ENCODE results near the gene TEX36.

TEX36 gene

DNA sequence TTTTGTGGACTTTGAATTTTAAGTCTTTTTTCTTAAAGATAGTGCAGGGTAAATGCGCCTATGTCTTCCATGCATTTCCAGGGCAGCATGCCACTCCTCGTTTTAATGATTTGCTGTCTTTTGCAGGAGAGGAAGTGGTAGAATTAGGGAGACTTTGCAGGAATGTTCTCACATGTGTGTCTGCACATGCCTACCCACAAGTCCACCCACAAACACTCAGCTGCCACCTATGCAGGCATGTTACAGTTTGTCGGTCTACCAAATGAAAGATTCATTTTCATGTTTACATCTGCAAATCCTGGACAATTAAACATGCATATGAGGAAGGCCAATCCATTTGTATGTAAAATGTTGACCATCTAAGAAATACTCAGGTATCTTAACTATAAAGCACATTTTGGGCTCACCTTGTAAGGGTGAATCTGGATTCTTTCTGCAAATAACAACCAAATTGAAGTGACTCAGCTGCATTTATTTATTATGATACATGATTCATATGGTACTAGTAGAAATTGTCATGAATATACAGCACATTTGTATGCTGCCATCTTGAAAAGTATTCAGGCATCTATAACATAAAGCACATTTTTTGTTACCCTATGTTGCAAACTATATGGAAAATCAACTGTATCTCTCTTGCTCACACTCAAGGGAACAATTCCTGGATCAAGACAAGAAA is 4.7 kb upstream of the TEX36 start:
- H3K4me1 ChIP-seq (ENCODE audit: insufficient read depth, low read length, severe bottlenecking): no peaks in the 10 kb centered on the region
- H3K4me2 ChIP-seq (ENCODE audit: low read length): no peak overlapping the region
- H3K79me2 ChIP-seq (ENCODE audit: insufficient read depth, low read length): no peaks in the 10 kb centered on the region
- no peak overlapping the region for H3K4me3 ChIP-seq (ENCODE audit: low read depth, low read length, poor library complexity, severe bottlenecking)
- TF ChIP-seq EZH2 (IDR thresholded peaks at IDR 0.05; ENCODE audit: borderline replicate concordance, low read length): no peak
- TF ChIP-seq, protein P1, sequence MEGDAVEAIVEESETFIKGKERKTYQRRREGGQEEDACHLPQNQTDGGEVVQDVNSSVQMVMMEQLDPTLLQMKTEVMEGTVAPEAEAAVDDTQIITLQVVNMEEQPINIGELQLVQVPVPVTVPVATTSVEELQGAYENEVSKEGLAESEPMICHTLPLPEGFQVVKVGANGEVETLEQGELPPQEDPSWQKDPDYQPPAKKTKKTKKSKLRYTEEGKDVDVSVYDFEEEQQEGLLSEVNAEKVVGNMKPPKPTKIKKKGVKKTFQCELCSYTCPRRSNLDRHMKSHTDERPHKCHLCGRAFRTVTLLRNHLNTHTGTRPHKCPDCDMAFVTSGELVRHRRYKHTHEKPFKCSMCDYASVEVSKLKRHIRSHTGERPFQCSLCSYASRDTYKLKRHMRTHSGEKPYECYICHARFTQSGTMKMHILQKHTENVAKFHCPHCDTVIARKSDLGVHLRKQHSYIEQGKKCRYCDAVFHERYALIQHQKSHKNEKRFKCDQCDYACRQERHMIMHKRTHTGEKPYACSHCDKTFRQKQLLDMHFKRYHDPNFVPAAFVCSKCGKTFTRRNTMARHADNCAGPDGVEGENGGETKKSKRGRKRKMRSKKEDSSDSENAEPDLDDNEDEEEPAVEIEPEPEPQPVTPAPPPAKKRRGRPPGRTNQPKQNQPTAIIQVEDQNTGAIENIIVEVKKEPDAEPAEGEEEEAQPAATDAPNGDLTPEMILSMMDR (IDR thresholded peaks at IDR 0.05; ENCODE audit: low read length): no peak
- no peaks in the 10 kb centered on the region for H3F3A ChIP-seq (ENCODE audit: insufficient read depth, low read length)
- H3K27me3 ChIP-seq (ENCODE audit: insufficient read depth, low read length): no peaks in the 10 kb centered on the region
- no peaks in the 10 kb centered on the region for H3K9me2 ChIP-seq (ENCODE audit: low read depth, low read length)
- no peak overlapping the region for H3K9ac ChIP-seq (ENCODE audit: low read length)
- no peaks in the 10 kb centered on the region for H3K9me3 ChIP-seq (ENCODE audit: low read length)
- H2AFZ ChIP-seq (ENCODE audit: low read length): no peak overlapping the region
- H3K27ac ChIP-seq (ENCODE audit: low read depth, low read length, poor library complexity, severe bottlenecking): no peak overlapping the region
- no peaks in the 10 kb centered on the region for H3K36me3 ChIP-seq (ENCODE audit: insufficient read depth, low read length)
- no peaks in the 10 kb centered on the region for H4K20me1 ChIP-seq (ENCODE audit: insufficient read depth, low read length)

DNA sequence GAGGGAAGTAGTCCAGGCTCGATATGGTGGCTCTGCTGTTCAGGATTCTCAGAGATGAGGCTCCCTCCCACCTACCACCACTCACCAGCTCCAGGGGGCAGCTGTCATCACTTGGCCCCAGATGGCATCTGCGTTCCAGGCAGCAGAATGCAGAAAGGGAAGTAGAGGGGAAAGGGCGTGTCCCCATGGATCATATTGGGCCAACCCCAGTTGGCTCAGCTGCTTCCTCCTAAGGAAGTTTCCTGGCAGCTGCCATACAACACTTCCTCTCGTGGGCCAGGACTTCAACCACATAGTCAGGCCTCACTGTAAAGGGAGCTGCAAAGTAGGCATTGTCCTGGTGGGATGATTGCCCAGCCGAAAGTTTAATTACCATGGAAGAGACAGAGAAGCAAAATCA is 1.6 kb upstream of the TEX36 start:
- H3K4me2 ChIP-seq (ENCODE audit: low read length): no peak overlapping the region

DNA sequence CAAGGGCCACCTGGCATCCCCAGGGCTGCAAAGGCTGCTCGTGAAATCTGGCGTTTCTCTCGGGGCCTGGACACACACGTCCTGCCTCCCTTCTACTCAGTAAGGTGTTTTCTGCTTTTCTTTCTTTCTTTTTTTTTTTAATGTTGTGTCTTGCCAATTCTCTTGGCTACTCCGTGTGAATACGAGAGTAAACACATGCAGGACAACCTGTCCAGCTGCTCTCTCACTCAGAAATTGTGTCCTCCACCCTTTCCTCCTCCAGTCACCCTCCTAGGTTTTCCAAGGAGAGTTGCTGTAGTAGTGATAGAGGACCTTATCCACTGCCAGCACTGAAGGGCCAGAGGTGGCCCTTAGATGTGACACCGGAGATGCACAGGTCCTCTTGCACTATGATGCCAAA is 858 bp upstream of the TEX36 start:
- H3K27me3 ChIP-seq (ENCODE audit: insufficient read depth, low read length): no peaks in the 10 kb centered on the region
- no peak overlapping the region for H3K4me3 ChIP-seq (ENCODE audit: low read depth, low read length, poor library complexity, severe bottlenecking)
- H3K4me1 ChIP-seq (ENCODE audit: insufficient read depth, low read length, severe bottlenecking): no peaks in the 10 kb centered on the region
- no peak overlapping the region for H3K4me2 ChIP-seq (ENCODE audit: low read length)
- H3F3A ChIP-seq (ENCODE audit: insufficient read depth, low read length): no peaks in the 10 kb centered on the region
- TF ChIP-seq, protein P1 (IDR thresholded peaks at IDR 0.05; ENCODE audit: low read length): no peak
- H3K9me3 ChIP-seq (ENCODE audit: low read length): no peaks in the 10 kb centered on the region
- no peaks in the 10 kb centered on the region for H3K9me2 ChIP-seq (ENCODE audit: low read depth, low read length)
- no peak overlapping the region for H3K27ac ChIP-seq (ENCODE audit: low read depth, low read length, poor library complexity, severe bottlenecking)
- H3K79me2 ChIP-seq (ENCODE audit: insufficient read depth, low read length): no peaks in the 10 kb centered on the region
- no peak overlapping the region for H2AFZ ChIP-seq (ENCODE audit: low read length)
- H3K9ac ChIP-seq (ENCODE audit: low read length): no peak overlapping the region
- H3K36me3 ChIP-seq (ENCODE audit: insufficient read depth, low read length): no peaks in the 10 kb centered on the region
- H4K20me1 ChIP-seq (ENCODE audit: insufficient read depth, low read length): no peaks in the 10 kb centered on the region

More for the DNA sequence above, 1.6 kb upstream of the TEX36 start:
- no peak overlapping the region for H3K4me3 ChIP-seq (ENCODE audit: low read depth, low read length, poor library complexity, severe bottlenecking)
- no peaks in the 10 kb centered on the region for H3K4me1 ChIP-seq (ENCODE audit: insufficient read depth, low read length, severe bottlenecking)
- H3K9me2 ChIP-seq (ENCODE audit: low read depth, low read length): no peaks in the 10 kb centered on the region
- H3K9me3 ChIP-seq (ENCODE audit: low read length): no peaks in the 10 kb centered on the region
- H2AFZ ChIP-seq (ENCODE audit: low read length): no peak overlapping the region
- no peaks in the 10 kb centered on the region for H3K79me2 ChIP-seq (ENCODE audit: insufficient read depth, low read length)
- H3K36me3 ChIP-seq (ENCODE audit: insufficient read depth, low read length): no peaks in the 10 kb centered on the region
- no peak overlapping the region for H3K27ac ChIP-seq (ENCODE audit: low read depth, low read length, poor library complexity, severe bottlenecking)
- no peaks in the 10 kb centered on the region for H3F3A ChIP-seq (ENCODE audit: insufficient read depth, low read length)
- H4K20me1 ChIP-seq (ENCODE audit: insufficient read depth, low read length): no peaks in the 10 kb centered on the region
- TF ChIP-seq, protein P1 (IDR thresholded peaks at IDR 0.05; ENCODE audit: low read length): no peak
- TF ChIP-seq EZH2 (IDR thresholded peaks at IDR 0.05; ENCODE audit: borderline replicate concordance, low read length): no peak
- no peaks in the 10 kb centered on the region for H3K27me3 ChIP-seq (ENCODE audit: insufficient read depth, low read length)
- H3K9ac ChIP-seq (ENCODE audit: low read length): no peak overlapping the region
